HepG2 (cell line): ENCODE data around the gene YY1. TPM values are rescaled to one million over a fixed set of nuclear protein-coding genes. Genes with fewer than 3 reads are reported as not detected.

Experiments
- CHCHD3 ChIP-seq: sonication (generic); formaldehyde crosslinking; IDR thresholded peaks from 2 replicates; pipeline ENCODE4 v1.8.0; 2022; ENCODE audit warnings: mild to moderate bottlenecking, missing genetic modification reagents, moderate library complexity
- HCFC1 ChIP-seq: fragments of 150-350 bp; IDR thresholded peaks from 2 replicates; pipeline ENCODE4 v1.6.1; 2014; ENCODE audit warnings: low read depth, low read length
- IRF2 ChIP-seq: IDR thresholded peaks from 2 replicates; pipeline ENCODE4 v1.6.1; 2018; ENCODE audit warnings: missing genetic modification reagents, missing compliant biosample characterization
- MLX ChIP-seq: IDR thresholded peaks from 2 replicates; pipeline ENCODE4 v1.6.1; 2016
- RBAK ChIP-seq: sonication (generic); formaldehyde crosslinking; IDR thresholded peaks from 2 replicates; pipeline ENCODE4 v1.5.1; 2020; ENCODE audit warnings: mild to moderate bottlenecking, missing genetic modification reagents
- REPIN1 ChIP-seq: sonication (generic); formaldehyde crosslinking; IDR thresholded peaks from 2 replicates; pipeline ENCODE4 v1.8.0; 2022; ENCODE audit warnings: missing genetic modification reagents, low read depth, mild to moderate bottlenecking, borderline replicate concordance
- TAF1 ChIP-seq: sonication (generic); formaldehyde crosslinking; IDR thresholded peaks from 2 replicates; pipeline ENCODE4 v1.4.0; 2020; ENCODE audit warnings: missing genetic modification reagents
- ZBED4 ChIP-seq: sonication (generic); formaldehyde crosslinking; IDR thresholded peaks from 2 replicates; pipeline ENCODE4 v1.4.0; 2020; ENCODE audit warnings: missing genetic modification reagents, borderline replicate concordance
- ZMYM2 ChIP-seq: sonication (generic); formaldehyde crosslinking; IDR thresholded peaks from 2 replicates; pipeline ENCODE4 v1.8.0; 2022; ENCODE audit warnings: mild to moderate bottlenecking, missing genetic modification reagents
- ZNF276 ChIP-seq: sonication (generic); formaldehyde crosslinking; IDR thresholded peaks from 2 replicates; pipeline ENCODE4 v1.4.0; 2020; ENCODE audit warnings: mild to moderate bottlenecking, low read depth, missing genetic modification reagents
- ZNF484 ChIP-seq: sonication (generic); formaldehyde crosslinking; IDR thresholded peaks from 2 replicates; pipeline ENCODE4 v1.5.1; 2020; ENCODE audit warnings: mild to moderate bottlenecking, low read depth, missing genetic modification reagents, borderline replicate concordance
- ZNF619 ChIP-seq: sonication (generic); formaldehyde crosslinking; IDR thresholded peaks from 2 replicates; pipeline ENCODE4 v1.4.0; 2020; ENCODE audit warnings: mild to moderate bottlenecking, missing genetic modification reagents
- ZNF709 ChIP-seq: sonication (generic); formaldehyde crosslinking; IDR thresholded peaks from 2 replicates; pipeline ENCODE4 v1.5.0; 2020; ENCODE audit warnings: mild to moderate bottlenecking, missing genetic modification reagents
- ZNF749 ChIP-seq: sonication (generic); formaldehyde crosslinking; IDR thresholded peaks from 2 replicates; pipeline ENCODE4 v1.8.0; 2022; ENCODE audit warnings: mild to moderate bottlenecking, missing genetic modification reagents, moderate library complexity, borderline replicate concordance
- ZSCAN9 ChIP-seq: IDR thresholded peaks from 2 replicates; pipeline ENCODE4 v1.6.1; 2016; ENCODE audit warnings: borderline replicate concordance
- polyA plus RNA-seq, 8 experiments: library from polyadenylated mRNA; depleted of rRNA in 3 of 8; stranded (reverse) in 7 of 8; unstranded in 1 of 8; fragments of >200 nt; fragmentation: Illumina TruSeq in 4 of 8; extraction: Trizol in 4 of 8; gene quantifications; 2 replicates each; pipeline versions ENCODE4 v1.2.1 to v1.2.3, GENCODE V29; 2011 to 2016; ENCODE audit warnings: low read depth in 4 of 8, missing spikeins in 1 of 8, mixed read lengths in 1 of 8; ENCODE audit not compliant: insufficient read depth in 1 of 8
- total RNA-seq, 5 experiments: library from RNA; depleted of rRNA; stranded (reverse); fragments of >200 nt; fragmentation: Illumina TruSeq; extraction: Trizol; gene quantifications; 2 replicates each; pipeline ENCODE4 v1.2.3, GENCODE V29; 2016; ENCODE audit warnings: low read depth in 1 of 5
- TF ChIP-seq, protein P1 (sequence below): sonication (generic); formaldehyde crosslinking; IDR thresholded peaks from 2 replicates; pipeline ENCODE4 v1.4.0; 2020; ENCODE audit warnings: missing genetic modification reagents
- TF ChIP-seq, protein P2 (sequence below): sonication (generic); formaldehyde crosslinking; IDR thresholded peaks from 2 replicates; pipeline ENCODE4 v1.5.1; 2020; ENCODE audit warnings: mild to moderate bottlenecking, moderate library complexity, missing genetic modification reagents

YY1 gene
- total and polyA plus RNA-seq, 2 of the 13 experiments (the other 11 are each of a cell fraction or from before 2014, with no cell fraction given) = 29.4 to 68.1 TPM

DNA sequence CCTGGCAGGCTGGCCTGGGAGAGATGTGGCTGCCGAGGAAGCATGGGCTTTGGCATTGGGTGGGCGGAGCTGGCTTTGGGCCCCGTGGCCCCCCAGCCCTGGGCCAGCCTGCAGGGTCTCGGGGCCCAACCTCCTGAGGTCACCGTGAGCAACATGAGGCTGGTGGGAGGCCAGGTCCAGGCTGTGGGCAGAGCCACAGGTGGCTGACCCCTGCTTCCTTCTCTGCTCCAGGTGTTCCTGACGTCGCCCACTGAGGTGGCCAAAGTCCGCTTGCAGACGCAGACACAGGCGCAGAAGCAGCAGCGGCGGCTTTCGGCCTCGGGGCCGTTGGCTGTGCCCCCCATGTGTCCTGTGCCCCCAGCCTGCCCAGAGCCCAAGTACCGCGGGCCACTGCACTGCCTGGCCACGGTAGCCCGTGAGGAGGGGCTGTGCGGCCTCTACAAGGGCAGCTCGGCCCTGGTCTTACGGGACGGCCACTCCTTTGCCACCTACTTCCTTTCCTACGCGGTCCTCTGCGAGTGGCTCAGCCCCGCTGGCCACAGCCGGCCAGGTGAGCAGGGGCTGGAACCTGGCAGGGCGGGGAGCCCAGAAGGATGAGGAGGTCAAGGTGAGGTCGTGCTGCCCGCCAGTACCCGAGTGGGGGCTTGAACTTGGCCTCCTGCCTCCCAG is 89.7 kb downstream of the YY1 start (continued):
- TF ChIP-seq, protein P1, sequence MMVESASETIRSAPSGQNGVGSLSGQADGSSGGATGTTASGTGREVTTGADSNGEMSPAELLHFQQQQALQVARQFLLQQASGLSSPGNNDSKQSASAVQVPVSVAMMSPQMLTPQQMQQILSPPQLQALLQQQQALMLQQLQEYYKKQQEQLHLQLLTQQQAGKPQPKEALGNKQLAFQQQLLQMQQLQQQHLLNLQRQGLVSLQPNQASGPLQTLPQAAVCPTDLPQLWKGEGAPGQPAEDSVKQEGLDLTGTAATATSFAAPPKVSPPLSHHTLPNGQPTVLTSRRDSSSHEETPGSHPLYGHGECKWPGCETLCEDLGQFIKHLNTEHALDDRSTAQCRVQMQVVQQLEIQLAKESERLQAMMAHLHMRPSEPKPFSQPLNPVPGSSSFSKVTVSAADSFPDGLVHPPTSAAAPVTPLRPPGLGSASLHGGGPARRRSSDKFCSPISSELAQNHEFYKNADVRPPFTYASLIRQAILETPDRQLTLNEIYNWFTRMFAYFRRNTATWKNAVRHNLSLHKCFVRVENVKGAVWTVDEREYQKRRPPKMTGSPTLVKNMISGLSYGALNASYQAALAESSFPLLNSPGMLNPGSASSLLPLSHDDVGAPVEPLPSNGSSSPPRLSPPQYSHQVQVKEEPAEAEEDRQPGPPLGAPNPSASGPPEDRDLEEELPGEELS (CRISPR knock-in tag) = no peak
- TF ChIP-seq ZSCAN9 (CRISPR knock-in tag) (no peak), TAF1 (CRISPR knock-in tag) (peak; percentile 54; the same call in 1 of the 2 replicates), RBAK (no peak), ZNF484 (CRISPR knock-in tag) (no peak), HCFC1 (no peak), ZNF619 (CRISPR knock-in tag) (no peak), ZBED4 (CRISPR knock-in tag) (no peak), MLX (CRISPR knock-in tag) (no peak), IRF2 (0 out of 2 replicates have a peak, but pooled peaks have one; percentile 40), ZMYM2 (CRISPR knock-in tag) (no peak), ZNF709 (CRISPR knock-in tag) (0 out of 2 replicates have a peak, but pooled peaks have one; percentile 21), ZNF276 (CRISPR knock-in tag) (0 out of 2 replicates have a peak, but pooled peaks have one; percentile 71), REPIN1 (CRISPR knock-in tag) (peak; percentile 45; the same call in 1 of the 2 replicates), ZNF749 (CRISPR knock-in tag) (no peak), CHCHD3 (CRISPR knock-in tag) (0 out of 2 replicates have a peak, but pooled peaks have one; percentile 8)
- TF ChIP-seq, protein P2, sequence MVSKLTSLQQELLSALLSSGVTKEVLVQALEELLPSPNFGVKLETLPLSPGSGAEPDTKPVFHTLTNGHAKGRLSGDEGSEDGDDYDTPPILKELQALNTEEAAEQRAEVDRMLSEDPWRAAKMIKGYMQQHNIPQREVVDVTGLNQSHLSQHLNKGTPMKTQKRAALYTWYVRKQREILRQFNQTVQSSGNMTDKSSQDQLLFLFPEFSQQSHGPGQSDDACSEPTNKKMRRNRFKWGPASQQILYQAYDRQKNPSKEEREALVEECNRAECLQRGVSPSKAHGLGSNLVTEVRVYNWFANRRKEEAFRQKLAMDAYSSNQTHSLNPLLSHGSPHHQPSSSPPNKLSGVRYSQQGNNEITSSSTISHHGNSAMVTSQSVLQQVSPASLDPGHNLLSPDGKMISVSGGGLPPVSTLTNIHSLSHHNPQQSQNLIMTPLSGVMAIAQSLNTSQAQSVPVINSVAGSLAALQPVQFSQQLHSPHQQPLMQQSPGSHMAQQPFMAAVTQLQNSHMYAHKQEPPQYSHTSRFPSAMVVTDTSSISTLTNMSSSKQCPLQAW = 0 out of 2 replicates have a peak, but pooled peaks have one; percentile 31
